OCI-LY7 (cell line): ENCODE measurements around the gene ITPRID2. TPM values are rescaled to one million over a fixed set of nuclear protein-coding genes. Genes with fewer than 3 reads are reported as not detected.

Experiments
- BruUV-seq: library from RNA; stranded (reverse); fragments of 400-500 nt; replicated peaks from 2 replicates; lab custom pipeline; 2021; lab: Mats Ljungman, UMichigan
- CTCF ChIA-PET: fragments of 300-600 bp; sonication (Branson Sonifier 250); formaldehyde crosslinking; loops from one replicate; lab custom pipeline; 2022; ENCODE audit warnings: antibody characterized with exemption; ENCODE audit not compliant: unreplicated experiment; lab: Charles Lee
- POLR2A ChIA-PET: fragments of 300-600 bp; sonication (Branson Sonifier 250); formaldehyde crosslinking; loops from one replicate; lab custom pipeline; 2022; ENCODE audit warnings: antibody characterized with exemption; lab: Charles Lee
- DNase-seq: peaks from one replicate; pipeline ENCODE4 v3.0.0-alpha.2; 2015; ENCODE audit warnings: low spot score
- H2AFZ ChIP-seq: fragments of 200-600 bp; sonication (generic), shearing (Covaris generic); 2 replicates; pipeline ENCODE4 v1.6.1; 2014; ENCODE audit warnings: mild to moderate bottlenecking, antibody characterized with exemption, low read length, moderate library complexity
- H3K27ac ChIP-seq: fragments of 200-600 bp; sonication (generic); 2 replicates; pipeline ENCODE4 v1.5.1; 2014; ENCODE audit warnings: mixed run types, low read depth, mild to moderate bottlenecking, moderate library complexity, low read length, inconsistent platforms; ENCODE audit not compliant: poor library complexity, severe bottlenecking
- H3K36me3 ChIP-seq: fragments of 200-600 bp; sonication (generic); 2 replicates; pipeline ENCODE4 v1.6.1; 2014; ENCODE audit warnings: mild to moderate bottlenecking, antibody characterized with exemption, low read length, moderate library complexity, mixed read lengths; ENCODE audit not compliant: insufficient read depth
- H3K4me1 ChIP-seq: fragments of 200-600 bp; sonication (generic); 2 replicates; pipeline ENCODE4 v1.5.1; 2014; ENCODE audit warnings: mild to moderate bottlenecking, low read length; ENCODE audit not compliant: insufficient read depth, poor library complexity, severe bottlenecking
- H3K4me2 ChIP-seq: fragments of 200-600 bp; sonication (generic); 2 replicates; pipeline ENCODE4 v1.6.1; 2014; ENCODE audit warnings: mild to moderate bottlenecking, low read length
- H3K4me3 ChIP-seq: fragments of 200-600 bp; sonication (generic); 2 replicates; pipeline ENCODE4 v1.5.1; 2014; ENCODE audit warnings: mild to moderate bottlenecking, low read depth, low read length; ENCODE audit not compliant: poor library complexity, severe bottlenecking
- H3K79me2 ChIP-seq: fragments of 200-600 bp; sonication (generic); 2 replicates; pipeline ENCODE4 v1.6.1; 2016; ENCODE audit warnings: low read depth, mild to moderate bottlenecking, low read length, moderate library complexity, mixed read lengths; ENCODE audit not compliant: insufficient read depth
- H3K9me2 ChIP-seq: fragments of 200-600 bp; sonication (generic); 2 replicates; pipeline ENCODE4 v1.6.1; 2016; ENCODE audit warnings: mild to moderate bottlenecking, low read length, mixed read lengths; ENCODE audit not compliant: insufficient read depth
- H3K9me3 ChIP-seq: fragments of 200-600 bp; sonication (generic); 2 replicates; pipeline ENCODE4 v1.6.1; 2014; ENCODE audit warnings: mild to moderate bottlenecking, mixed run types, low read length, mixed read lengths
- H4K20me1 ChIP-seq: fragments of 200-600 bp; sonication (generic); 2 replicates; pipeline ENCODE4 v1.6.1; 2014; ENCODE audit warnings: mild to moderate bottlenecking, antibody characterized with exemption, low read length, moderate library complexity, mixed read lengths; ENCODE audit not compliant: insufficient read depth
- CTCF ChIP-seq: fragments of 200-600 bp; sonication (generic); conservative IDR thresholded peaks from 2 replicates; pipeline ENCODE4 v1.5.1; 2014; ENCODE audit warnings: mild to moderate bottlenecking, antibody characterized with exemption, low read length, moderate library complexity, mixed read lengths
- EZH2phosphoT487 ChIP-seq: fragments of 200-600 bp; sonication (generic); IDR thresholded peaks from 2 replicates; pipeline ENCODE4 v1.6.1; 2018; ENCODE audit warnings: low read depth, borderline replicate concordance, mild to moderate bottlenecking, mixed run types, antibody characterized with exemption, low read length, moderate library complexity, mixed read lengths
- intact Hi-C: fragments of 100-400 bp; cut with micrococcal nuclease; formaldehyde crosslinking; loops from one replicate; pipeline ENCODE4 v1.10.0; 2022; ENCODE audit not compliant: unreplicated experiment
- total RNA-seq, 2 experiments: library from RNA; depleted of rRNA in 1 of 2; stranded (reverse); fragments of >200 nt in 1 of 2; shearing (Covaris generic) in 1 of 2; gene quantifications; 2 replicates each; pipeline ENCODE4 v1.2.3, GENCODE V29; 2014 to 2022

ITPRID2 gene
- total RNA-seq, 2 experiments from 2014 or later: 25.9 to 47.5 TPM

GRCh38 chr2:181884601-181885000 lies 6.9 kb upstream of the ITPRID2 start:
- Histone ChIP-seq H2AFZ (no peak overlapping the region), H3K27ac (no peak overlapping the region), H3K4me1 (no peaks in the 10 kb centered on the region), H3K9me3 (no peaks in the 10 kb centered on the region), H4K20me1 (no peaks in the 10 kb centered on the region), H3K36me3 (no peaks in the 10 kb centered on the region), H3K4me2 (no peak overlapping the region), H3K4me3 (no peak overlapping the region), H3K9me2 (no peaks in the 10 kb centered on the region), H3K79me2 (no peaks in the 10 kb centered on the region)
- ChIA-PET POLR2A (interaction anchor here (1.2 kb wide), 1 partner anchor 8 kb away, joined by 4 read pairs; no protein-coding TSS in a partner anchor), CTCF (no interaction called here)
- no TSS peak for BruUV-seq
- TF ChIP-seq EZH2phosphoT487 (no peak), CTCF (no peak)
- DNase-seq: no peak
- intact Hi-C loops: no loop called here

- ChIA-PET CTCF (no interaction called here), POLR2A (interaction anchor here (1.2 kb wide), 1 partner anchor 8 kb away, joined by 4 read pairs; no protein-coding TSS in a partner anchor)
- no peaks in the 10 kb centered on the region for H3K79me2 ChIP-seq
- no peak for DNase-seq
- no peaks in the 10 kb centered on the region for H4K20me1 ChIP-seq
- no peaks in the 10 kb centered on the region for H3K4me1 ChIP-seq
- no peak overlapping the region for H3K4me3 ChIP-seq
- no peaks in the 10 kb centered on the region for H3K36me3 ChIP-seq
- H3K4me2 ChIP-seq: no peak overlapping the region
- no peaks in the 10 kb centered on the region for H3K9me3 ChIP-seq
- TF ChIP-seq CTCF: no peak
- H3K27ac ChIP-seq: no peak overlapping the region
- no peak overlapping the region for H2AFZ ChIP-seq
- BruUV-seq: no TSS peak
- no peaks in the 10 kb centered on the region for H3K9me2 ChIP-seq
- intact Hi-C loops: no loop called here
These were observed 6.4 kb upstream of the ITPRID2 start for GRCh38 chr2:181885096-181885495.

- no TSS peak for BruUV-seq
- intact Hi-C loops: no loop called here
- POLR2A ChIA-PET: interaction anchor here (0.8 to 1.9 kb wide), 4 partner anchors 13 to 224 kb away, joined by 3 to 6 read pairs (median 3); no protein-coding TSS in a partner anchor
- H2AFZ ChIP-seq: no peak overlapping the region
- DNase-seq: no peak
- CTCF ChIA-PET: no interaction called here
- peaks cover 4% of the 10 kb centered on the region for H3K4me1 ChIP-seq
- H3K36me3 ChIP-seq: no peaks in the 10 kb centered on the region
- TF ChIP-seq EZH2phosphoT487 (no peak), CTCF (no peak)
- no peak overlapping the region for H3K4me3 ChIP-seq
- no peak overlapping the region for H3K4me2 ChIP-seq
- no peaks in the 10 kb centered on the region for H3K9me2 ChIP-seq
- no peaks in the 10 kb centered on the region for H3K79me2 ChIP-seq
- no peaks in the 10 kb centered on the region for H3K9me3 ChIP-seq
- H3K27ac ChIP-seq: no peak overlapping the region
- no peaks in the 10 kb centered on the region for H4K20me1 ChIP-seq
These were observed 5.3 kb upstream of the ITPRID2 start for GRCh38 chr2:181886192-181886591.
